ENCODE measurements around the gene CSF2RB. TPM values are rescaled to one million over a fixed set of nuclear protein-coding genes. Genes with fewer than 3 reads are reported as not detected.

CSF2RB gene
- total and polyA plus RNA-seq, 2 donors (not counting 3 experiments of a cell fraction or from before 2014, with no cell fraction given): 20.6 to 68.2 TPM

DNA sequence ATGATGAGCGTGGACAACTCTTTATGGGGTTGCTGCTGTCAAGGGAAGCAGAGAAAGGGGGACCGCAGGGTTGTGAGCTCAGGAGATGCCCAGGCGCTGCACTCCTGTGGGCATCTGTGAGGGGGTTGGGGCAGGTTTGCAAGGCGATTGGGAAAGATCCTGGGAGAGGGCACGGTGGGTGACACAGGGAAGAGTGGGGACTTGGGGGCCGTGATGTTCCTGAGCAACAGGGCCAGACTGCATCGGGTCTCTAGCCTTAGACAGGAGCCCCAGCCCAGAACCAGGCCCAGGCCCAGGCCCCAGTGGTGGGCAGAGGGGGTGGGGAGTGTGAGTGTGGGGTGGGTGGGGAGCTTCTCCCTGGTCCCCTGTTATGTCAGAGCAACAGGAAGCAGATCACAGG, 38.3 kb downstream of the CSF2RB start:
- Histone ChIP-seq H3K27me3 (ENCODE audit: control insufficient read depth in 2 of 2, insufficient read depth in 2 of 2, low read length in 2 of 2) (no peaks in the 10 kb centered on the region), H3K79me2 (ENCODE audit: control insufficient read depth, insufficient read depth, low read length) (no peaks in the 10 kb centered on the region), H3K27ac (ENCODE audit: insufficient read depth, low read depth, low read length) (no peak overlapping the region), H3K4me3 (replicated peaks in 1 of 3; ENCODE audit: insufficient read depth in 1 of 3, low read depth in 1 of 3, low read length in 3 of 3) (no peak overlapping the region), H2AFZ (ENCODE audit: low read depth, low read length) (no peak overlapping the region), H3K4me2 (ENCODE audit: insufficient read depth, low read length) (no peak overlapping the region), H3K9me3 (replicated peaks; ENCODE audit: control insufficient read depth, insufficient read depth, low read length) (no peaks in the 10 kb centered on the region), H3K9me1 (replicated peaks; ENCODE audit: control insufficient read depth, extremely low read depth, insufficient read depth, low read length) (no peaks in the 10 kb centered on the region), H3K9ac (replicated peaks; ENCODE audit: extremely low read depth, insufficient read depth, low read length) (no peak overlapping the region), H3K36me3 (ENCODE audit: control insufficient read depth in 2 of 2, extremely low read depth in 1 of 2, insufficient read depth in 2 of 2, low read length in 2 of 2) (no peaks in the 10 kb centered on the region), H4K20me1 (replicated peaks; ENCODE audit: control insufficient read depth, extremely low read depth, insufficient read depth, low read length) (no peaks in the 10 kb centered on the region), H3K4me1 (ENCODE audit: control insufficient read depth, extremely low read depth, insufficient read depth, low read length) (no peaks in the 10 kb centered on the region)
- CTCF ChIA-PET: interaction anchor here (1.0 kb wide), 1 partner anchor 25 kb away, joined by 3 read pairs; no protein-coding TSS in a partner anchor
- TF ChIP-seq POLR2AphosphoS5 (IDR thresholded peaks at IDR 0.05; ENCODE audit: insufficient read depth, low read depth, low read length): no peak
- no peak for TF ChIP-seq POLR2A (IDR thresholded peaks at IDR 0.05; ENCODE audit: low read depth, low read length)
- intact Hi-C loops (cut with micrococcal nuclease) (no loop called here), dilution Hi-C loops (cut with MboI; ENCODE audit: extremely low pct_ligation_motif_present, low sequenced_read_pairs) (no loop called here)
- DNase-seq (ENCODE audit: low read depth, low spot score) (no peak), FAIRE-seq (no peak)
- POLR2A ChIA-PET: no interaction called here
- no TSS peak for BruUV-seq (replicated peaks)

DNA sequence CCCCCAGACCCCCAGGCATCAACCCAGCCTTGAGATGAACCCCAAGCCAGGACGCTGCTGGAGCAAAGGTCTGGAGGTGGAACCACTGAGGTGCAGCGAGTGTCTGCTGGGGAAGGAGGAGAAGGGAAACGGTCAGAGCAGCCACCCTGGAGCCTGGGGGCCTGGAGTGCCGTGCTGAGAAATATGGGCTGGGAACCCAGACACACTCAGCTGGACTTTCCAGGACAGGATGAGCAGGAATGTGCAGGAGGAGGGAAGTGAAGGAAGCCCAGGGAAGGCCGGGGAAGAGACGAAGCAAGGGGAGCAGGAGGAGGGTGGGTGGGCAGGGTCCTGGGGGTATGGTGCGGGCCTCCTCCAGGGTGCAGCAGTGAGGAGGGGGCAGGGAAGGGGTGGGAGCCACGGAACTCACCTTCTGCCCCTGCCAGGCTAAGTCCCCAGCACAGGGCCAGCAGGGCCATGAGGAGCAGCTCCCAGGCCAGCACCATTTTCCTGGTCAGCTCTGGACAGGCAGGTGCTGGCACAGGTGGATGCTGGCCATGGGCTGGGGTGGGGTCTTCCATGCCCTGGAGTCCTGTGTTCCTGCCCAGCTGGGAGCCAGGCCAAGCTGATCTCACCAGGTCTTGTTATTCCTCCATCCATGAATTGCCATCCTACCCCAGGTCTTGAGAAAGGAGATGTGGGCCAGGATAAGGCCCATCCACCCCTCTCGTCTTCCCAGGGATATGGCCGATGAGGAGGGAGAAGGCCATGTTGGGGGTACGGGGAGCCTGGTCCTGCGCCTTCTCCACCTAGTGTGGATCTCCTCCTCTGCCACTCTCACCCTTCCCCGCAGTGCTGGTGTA, 40.0 kb downstream of the CSF2RB start:
- intact Hi-C loops (cut with micrococcal nuclease) (no loop called here), dilution Hi-C loops (cut with MboI; ENCODE audit: extremely low pct_ligation_motif_present, low sequenced_read_pairs) (no loop called here)
- DNase-seq (ENCODE audit: low read depth, low spot score) (no peak), FAIRE-seq (no peak)
- Histone ChIP-seq H3K36me3 (ENCODE audit: control insufficient read depth in 2 of 2, extremely low read depth in 1 of 2, insufficient read depth in 2 of 2, low read length in 2 of 2) (no peaks in the 10 kb centered on the region), H3K27me3 (ENCODE audit: control insufficient read depth in 2 of 2, insufficient read depth in 2 of 2, low read length in 2 of 2) (no peaks in the 10 kb centered on the region), H3K9ac (replicated peaks; ENCODE audit: extremely low read depth, insufficient read depth, low read length) (no peak overlapping the region), H2AFZ (ENCODE audit: low read depth, low read length) (no peak overlapping the region), H4K20me1 (replicated peaks; ENCODE audit: control insufficient read depth, extremely low read depth, insufficient read depth, low read length) (no peaks in the 10 kb centered on the region), H3K79me2 (ENCODE audit: control insufficient read depth, insufficient read depth, low read length) (no peaks in the 10 kb centered on the region), H3K4me3 (replicated peaks in 1 of 3; ENCODE audit: insufficient read depth in 1 of 3, low read depth in 1 of 3, low read length in 3 of 3) (no peak overlapping the region), H3K9me1 (replicated peaks; ENCODE audit: control insufficient read depth, extremely low read depth, insufficient read depth, low read length) (no peaks in the 10 kb centered on the region), H3K4me1 (ENCODE audit: control insufficient read depth, extremely low read depth, insufficient read depth, low read length) (no peaks in the 10 kb centered on the region), H3K27ac (ENCODE audit: insufficient read depth, low read depth, low read length) (no peak overlapping the region), H3K4me2 (ENCODE audit: insufficient read depth, low read length) (no peak overlapping the region), H3K9me3 (replicated peaks; ENCODE audit: control insufficient read depth, insufficient read depth, low read length) (no peaks in the 10 kb centered on the region)
- TF ChIP-seq, protein P1, sequence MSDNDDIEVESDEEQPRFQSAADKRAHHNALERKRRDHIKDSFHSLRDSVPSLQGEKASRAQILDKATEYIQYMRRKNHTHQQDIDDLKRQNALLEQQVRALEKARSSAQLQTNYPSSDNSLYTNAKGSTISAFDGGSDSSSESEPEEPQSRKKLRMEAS (IDR thresholded peaks at IDR 0.05; ENCODE audit: insufficient read depth, insufficient read length): no peak
- TF ChIP-seq JUN (IDR thresholded peaks at IDR 0.05; ENCODE audit: borderline replicate concordance, insufficient read depth, insufficient read length, low read depth): no peak
- BruUV-seq (replicated peaks): no TSS peak
- CTCF ChIA-PET: interaction anchor here (1.2 kb wide), 1 partner anchor 61 kb away, joined by 3 read pairs; no protein-coding TSS in a partner anchor
- POLR2A ChIA-PET: interaction anchor here (0.6 kb wide), 1 partner anchor 510 kb away, joined by 3 read pairs; no protein-coding TSS in a partner anchor
